Left ventricle myocardium inferior (tissue), 1 donor: ENCODE results near the gene ROPN1. TPM values are rescaled to one million over a fixed set of nuclear protein-coding genes. Genes with fewer than 3 reads are reported as not detected.
"Not testable (repeated sequence)": the region's sequence is repeated elsewhere in the genome, so short reads cannot be mapped to it uniquely, and the experiment has no call there.

ENCODE experiments used
- DNase-seq: peaks from one replicate; pipeline ENCODE4 v3.0.0-alpha.2; 2020
- H3K27ac ChIP-seq: fragments of 200-600 bp; replicated peaks from 2 replicates; pipeline ENCODE4 v1.8.0; 2021
- H3K27me3 ChIP-seq: fragments of 200-600 bp; 2 replicates; pipeline ENCODE4 v1.8.0; 2021; ENCODE audit warnings: low read depth
- H3K36me3 ChIP-seq: fragments of 200-600 bp; 2 replicates; pipeline ENCODE4 v1.8.0; 2021
- H3K4me1 ChIP-seq: fragments of 200-600 bp; 2 replicates; pipeline ENCODE4 v1.8.0; 2021
- H3K4me3 ChIP-seq: fragments of 200-600 bp; 2 replicates; pipeline ENCODE4 v1.8.0; 2021; ENCODE audit warnings: mild to moderate bottlenecking, moderate library complexity
- H3K9me3 ChIP-seq: fragments of 200-600 bp; replicated peaks from 2 replicates; pipeline ENCODE4 v1.8.0; 2021
- intact Hi-C: fragments of 100-400 bp; cut with micrococcal nuclease; formaldehyde crosslinking; loops from one replicate; pipeline ENCODE4 v1.11.0; 2022
- long read RNA-seq: library from polyadenylated mRNA; unstranded; transcript quantifications from one replicate; pipeline ENCODE4 v2.0.0, GENCODE V29; 2021
- total RNA-seq: library from RNA; stranded (reverse); fragmentation: NEBNext Ultra II Directional; extraction: Animal tissue kit (Norgen Biotek cat#: 25700); gene quantifications from one replicate; pipeline ENCODE4 v1.2.1, GENCODE V29; 2021
- TF ChIP-seq, protein P1 (sequence below): fragments of 200-600 bp; IDR thresholded peaks from 2 replicates; pipeline ENCODE4 v1.8.0; 2021; ENCODE audit warnings: antibody characterized with exemption, mild to moderate bottlenecking, borderline replicate concordance
- donor health status: DM: no; HTN: yes; CAD: no; lungs with severe emphysema.

The ROPN1 gene
- not detected for total RNA-seq
- long read RNA-seq: 0 reads

DNA sequence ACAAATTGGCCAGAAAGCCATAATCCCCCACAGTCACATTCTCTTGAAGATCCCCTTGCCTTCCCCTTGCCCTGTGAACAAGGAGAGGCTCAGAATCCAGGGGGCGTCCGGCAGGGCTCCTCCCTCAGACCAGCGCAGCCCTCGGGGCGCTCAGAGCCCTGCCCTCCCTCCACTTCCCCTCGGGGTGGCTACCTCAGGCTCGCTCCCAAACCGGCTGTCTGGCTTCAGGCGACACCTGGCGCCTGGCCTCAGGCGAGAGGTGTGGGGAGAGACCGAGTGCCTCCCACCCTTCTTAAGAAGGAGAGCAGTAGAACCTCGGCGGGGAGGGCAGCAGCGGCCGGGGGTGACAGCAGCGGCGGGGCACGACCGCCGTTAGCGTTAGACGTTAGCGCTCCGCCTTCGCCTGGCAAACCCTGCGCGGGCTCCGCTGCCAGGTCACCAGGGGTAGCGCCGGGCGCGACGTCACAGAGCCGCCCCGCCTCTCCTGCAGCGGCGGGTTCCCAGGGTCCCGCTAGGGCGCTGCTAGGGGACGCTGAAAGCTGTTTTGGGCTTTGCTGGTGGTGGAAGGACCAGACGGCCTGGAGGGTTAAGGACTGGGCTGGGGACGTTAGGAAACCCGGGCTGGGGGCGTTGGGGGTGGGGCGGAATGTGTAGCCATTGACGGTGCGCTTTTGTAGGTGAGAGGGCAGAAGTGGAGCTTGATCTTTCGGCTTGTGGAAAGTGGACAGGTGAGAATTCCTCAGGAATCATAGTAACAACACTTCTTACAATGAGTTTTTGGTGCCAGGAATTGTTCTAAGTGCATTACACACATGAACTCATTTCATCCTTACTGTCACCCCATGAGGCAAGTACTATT, at the start of gene ROPN1:
Gene ROPN1 (minus strand): TSS at position 395 of the 859 bp plus-strand sequence. CDS start 11,643 bp downstream, outside the sequence.
- H3K4me1 ChIP-seq, H3K36me3 ChIP-seq, intact Hi-C loops, H3K27ac ChIP-seq, H3K9me3 ChIP-seq, DNase-seq: not testable (repeated sequence)
- H3K27me3 ChIP-seq: peaks cover 22% of the 10 kb centered on the region
- H3K4me3 ChIP-seq: peak within 1 kb of the TSS; percentile 33

DNA sequence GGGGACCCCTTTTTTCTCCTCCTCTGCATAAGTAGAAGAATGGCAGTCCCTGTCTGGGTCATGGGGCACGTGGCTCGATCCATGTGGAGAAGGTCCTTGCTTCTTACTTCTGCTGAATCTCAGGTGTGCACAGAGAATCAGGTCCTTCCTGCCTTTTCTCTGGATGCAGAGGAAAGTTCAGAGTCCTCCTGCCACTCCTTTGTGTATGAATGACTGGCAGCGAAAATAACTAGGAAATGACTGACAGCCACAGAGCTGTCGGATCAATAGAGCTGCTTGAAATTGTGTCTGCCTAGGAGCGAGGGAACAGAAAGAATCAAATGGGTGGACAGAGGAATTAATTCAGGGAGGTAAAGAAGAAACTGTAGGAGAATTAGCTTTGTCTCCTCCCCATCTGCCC, 49.6 kb upstream of the ROPN1 start:
- H3K27ac ChIP-seq: no peak overlapping the region
- TF ChIP-seq, protein P1, sequence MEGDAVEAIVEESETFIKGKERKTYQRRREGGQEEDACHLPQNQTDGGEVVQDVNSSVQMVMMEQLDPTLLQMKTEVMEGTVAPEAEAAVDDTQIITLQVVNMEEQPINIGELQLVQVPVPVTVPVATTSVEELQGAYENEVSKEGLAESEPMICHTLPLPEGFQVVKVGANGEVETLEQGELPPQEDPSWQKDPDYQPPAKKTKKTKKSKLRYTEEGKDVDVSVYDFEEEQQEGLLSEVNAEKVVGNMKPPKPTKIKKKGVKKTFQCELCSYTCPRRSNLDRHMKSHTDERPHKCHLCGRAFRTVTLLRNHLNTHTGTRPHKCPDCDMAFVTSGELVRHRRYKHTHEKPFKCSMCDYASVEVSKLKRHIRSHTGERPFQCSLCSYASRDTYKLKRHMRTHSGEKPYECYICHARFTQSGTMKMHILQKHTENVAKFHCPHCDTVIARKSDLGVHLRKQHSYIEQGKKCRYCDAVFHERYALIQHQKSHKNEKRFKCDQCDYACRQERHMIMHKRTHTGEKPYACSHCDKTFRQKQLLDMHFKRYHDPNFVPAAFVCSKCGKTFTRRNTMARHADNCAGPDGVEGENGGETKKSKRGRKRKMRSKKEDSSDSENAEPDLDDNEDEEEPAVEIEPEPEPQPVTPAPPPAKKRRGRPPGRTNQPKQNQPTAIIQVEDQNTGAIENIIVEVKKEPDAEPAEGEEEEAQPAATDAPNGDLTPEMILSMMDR: no peak
- intact Hi-C loops: no loop called here

DNA sequence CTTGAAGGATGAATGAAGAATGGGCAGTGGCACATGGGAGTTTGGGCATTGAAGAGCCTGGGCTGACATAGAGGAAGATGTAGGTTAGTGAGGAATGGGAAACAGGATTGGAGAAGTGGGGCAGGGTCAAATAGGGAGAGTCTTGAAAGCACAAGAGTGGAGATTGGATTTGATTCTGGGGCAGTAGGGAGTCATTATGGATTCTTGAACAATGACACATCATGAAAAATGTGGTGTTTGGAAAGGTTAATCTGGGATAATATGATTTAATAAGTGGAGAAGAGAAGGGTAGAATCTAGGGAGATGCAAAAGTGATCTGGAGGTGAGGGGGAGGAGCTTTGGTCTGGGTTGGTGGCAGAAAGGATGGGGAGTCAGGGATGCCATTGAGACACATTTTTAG, 45.4 kb upstream of the ROPN1 start:
- H3K27ac ChIP-seq: no peak overlapping the region
- TF ChIP-seq, protein P1: no peak
- peaks cover 7% of the 10 kb centered on the region for H3K9me3 ChIP-seq
- no peaks in the 10 kb centered on the region for H3K36me3 ChIP-seq
- H3K4me3 ChIP-seq: no peak overlapping the region
- intact Hi-C loops: no loop called here
- H3K27me3 ChIP-seq: no peaks in the 10 kb centered on the region
- peaks cover 55% of the 10 kb centered on the region for H3K4me1 ChIP-seq
- no peak for DNase-seq

More for the DNA sequence above, 49.6 kb upstream of the ROPN1 start:
- Histone ChIP-seq H3K9me3 (peaks cover 7% of the 10 kb centered on the region), H3K4me3 (no peak overlapping the region), H3K36me3 (no peaks in the 10 kb centered on the region), H3K4me1 (peaks cover 32% of the 10 kb centered on the region), H3K27me3 (no peaks in the 10 kb centered on the region)
- DNase-seq: no peak

DNA sequence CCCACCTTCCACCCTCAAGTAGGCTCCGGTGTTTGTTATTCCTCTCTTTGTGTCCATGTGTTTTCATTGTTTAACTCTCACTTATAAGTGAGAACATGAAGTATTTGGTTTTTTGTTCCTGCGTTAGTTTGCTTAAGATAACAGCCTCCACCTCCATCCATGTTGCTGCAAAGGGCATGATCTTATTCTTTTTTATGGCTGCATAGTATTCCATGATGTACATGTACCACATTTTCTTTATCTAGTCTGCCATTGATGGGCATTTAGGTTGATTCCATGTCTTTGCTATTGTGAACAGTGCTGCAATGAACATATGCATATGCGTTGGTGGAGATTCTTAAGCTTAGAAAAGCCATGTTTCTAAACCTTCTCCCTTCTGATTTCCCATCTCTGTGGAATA, 44.3 kb upstream of the ROPN1 start:
- H3K27me3 ChIP-seq, H3K36me3 ChIP-seq, H3K9me3 ChIP-seq, DNase-seq, H3K27ac ChIP-seq, H3K4me3 ChIP-seq, intact Hi-C loops: not testable (repeated sequence)
- H3K4me1 ChIP-seq: peaks cover 51% of the 10 kb centered on the region

DNA sequence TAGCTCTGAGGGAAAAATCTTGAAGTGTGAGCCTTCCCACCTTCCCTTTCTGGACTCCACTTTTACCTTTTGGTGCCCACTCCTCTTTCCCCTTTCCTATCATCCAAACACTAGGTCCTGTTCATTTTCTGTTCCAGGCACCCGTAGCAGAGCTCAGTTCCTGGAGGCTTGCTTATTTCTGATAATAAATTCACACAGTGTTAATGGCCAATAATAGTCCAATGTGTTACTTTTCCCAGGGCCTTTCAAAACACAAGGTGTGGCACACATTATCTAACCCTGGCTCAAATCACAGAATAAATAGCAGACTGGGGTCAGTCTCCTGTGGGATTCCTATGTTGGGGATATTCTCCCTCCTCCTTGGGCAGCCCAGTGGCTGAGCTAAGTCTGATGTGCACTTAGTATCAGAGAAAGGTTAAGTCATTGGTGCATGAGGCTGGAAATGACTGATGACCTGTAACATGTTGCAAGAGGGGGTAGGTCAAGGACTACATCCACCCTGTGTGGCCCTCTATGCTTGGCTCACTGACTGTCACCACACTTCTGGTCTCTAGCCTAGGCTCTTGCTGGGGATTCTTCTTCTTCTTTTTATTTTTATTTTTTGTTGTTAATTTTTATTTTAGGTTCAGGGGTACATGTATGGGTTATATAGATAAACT, 43.7 kb upstream of the ROPN1 start:
- intact Hi-C loops: no loop called here
- no peak for DNase-seq
- H3K4me1 ChIP-seq: peaks cover 44% of the 10 kb centered on the region
- peaks cover 7% of the 10 kb centered on the region for H3K9me3 ChIP-seq
- H3K27ac ChIP-seq: no peak overlapping the region
- peak overlapping the region; percentile 90 for H3K4me3 ChIP-seq
- no peaks in the 10 kb centered on the region for H3K36me3 ChIP-seq
- no peaks in the 10 kb centered on the region for H3K27me3 ChIP-seq
- TF ChIP-seq, protein P1: no peak

DNA sequence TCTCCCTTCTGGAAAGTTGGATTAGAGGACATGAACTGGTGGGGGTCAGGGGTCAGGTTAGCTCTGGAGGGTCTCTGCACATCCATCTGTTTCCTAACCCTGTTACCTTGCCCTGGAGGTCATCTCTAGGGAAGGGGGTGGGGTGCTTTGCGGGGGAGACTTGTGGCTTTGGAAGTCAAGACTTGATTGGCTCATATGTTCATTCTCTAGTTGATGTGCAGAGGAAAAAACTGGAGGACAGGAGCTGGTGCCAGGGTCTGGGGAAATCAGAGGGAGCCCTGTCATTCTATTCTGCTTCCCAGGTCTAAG, 42.9 kb upstream of the ROPN1 start:
- DNase-seq: no peak
- H3K27ac ChIP-seq: no peak overlapping the region
- no peaks in the 10 kb centered on the region for H3K36me3 ChIP-seq
- H3K4me3 ChIP-seq: peak overlapping the region; percentile 90
- H3K27me3 ChIP-seq: no peaks in the 10 kb centered on the region
- TF ChIP-seq, protein P1: no peak
- intact Hi-C loops: no loop called here
- peaks cover 42% of the 10 kb centered on the region for H3K4me1 ChIP-seq
- peaks cover 7% of the 10 kb centered on the region for H3K9me3 ChIP-seq
